Measurements from ENCODE around the gene GABRR3.

GRCh38 chr3:98027085-98027446 is 8.0 kb downstream of the GABRR3 start:
- TF ChIP-seq CTCF (IDR thresholded peaks at IDR 0.05) = no peak
- TF ChIP-seq POLR2AphosphoS5 (IDR thresholded peaks at IDR 0.05; ENCODE audit: low read depth, low read length) = no peak
- TF ChIP-seq REST (IDR thresholded peaks at IDR 0.05; ENCODE audit: insufficient read depth in 1 of 2, low read depth in 2 of 2, low read length in 1 of 2) = no peak
- TF ChIP-seq TCF7L2 (IDR thresholded peaks at IDR 0.05; ENCODE audit: low read depth, low read length) = no peak
- TF ChIP-seq SIN3A (IDR thresholded peaks at IDR 0.05; ENCODE audit: borderline replicate concordance, insufficient read depth, low read depth, low read length) = no peak

Measured in Panc1 (cell line).